GM10248 (cell line): Measurements from ENCODE around the gene RIMBP2.

Experiments
- CTCF ChIA-PET: fragments of 300-600 bp; sonication (Branson Sonifier 250); formaldehyde crosslinking; extraction: SDS; loops from one replicate; lab custom pipeline; 2021; ENCODE audit warnings: antibody characterized with exemption; lab: Yijun Ruan, JAX
- POLR2A ChIA-PET: fragments of 350-650 bp; sonication (Branson Sonifier 250); formaldehyde crosslinking; extraction: SDS; loops from one replicate; lab custom pipeline; 2020; ENCODE audit warnings: antibody characterized with exemption; lab: Yijun Ruan, JAX
- DNase-seq: peaks from one replicate; pipeline ENCODE4 v3.0.0; 2012; ENCODE audit errors: extremely low spot score
- CTCF ChIP-seq: IDR thresholded peaks from 2 replicates; pipeline ENCODE4 v1.5.1; 2012; ENCODE audit warnings: mild to moderate bottlenecking, low read depth; ENCODE audit errors: extremely low read depth, missing control alignments, control extremely low read depth

The RIMBP2 gene

GRCh38 chr12:130436741-130437501 is 279.2 kb downstream of the RIMBP2 start:
- TF ChIP-seq CTCF: no peak
- ChIA-PET CTCF (no interaction called here), POLR2A (no interaction called here)
- DNase-seq: no peak

- TF ChIP-seq CTCF: no peak
Measured at GRCh38 chr12:130435826-130436225, 280.3 kb downstream of the RIMBP2 start.

GRCh38 chr12:130435331-130435730 is 280.8 kb downstream of the RIMBP2 start:
- ChIA-PET POLR2A (no interaction called here), CTCF (no interaction called here)
- TF ChIP-seq CTCF: no peak
- no peak for DNase-seq

More at GRCh38 chr12:130435826-130436225, 280.3 kb downstream of the RIMBP2 start:
- CTCF ChIA-PET: no interaction called here
- POLR2A ChIA-PET: no interaction called here
- no peak for DNase-seq

GRCh38 chr12:130434560-130434959 is 281.5 kb downstream of the RIMBP2 start:
- DNase-seq: no peak
- ChIA-PET CTCF (no interaction called here), POLR2A (no interaction called here)
- TF ChIP-seq CTCF: no peak

- no peak for TF ChIP-seq CTCF
- CTCF ChIA-PET: no interaction called here
- POLR2A ChIA-PET: no interaction called here
- DNase-seq: no peak
Measured at GRCh38 chr12:130433834-130434233, 282.3 kb downstream of the RIMBP2 start.

- POLR2A ChIA-PET: no interaction called here
- CTCF ChIA-PET: no interaction called here
- TF ChIP-seq CTCF: no peak
- DNase-seq: no peak
Measured at GRCh38 chr12:130433411-130433810, 282.7 kb downstream of the RIMBP2 start.
